GM19397 (cell line): ENCODE results near the gene SFI1.
A peak's percentile ranks its signal among the peaks of the same experiment; 100 is the strongest.
"Not testable (repeated sequence)": the region's sequence is repeated elsewhere in the genome, so short reads cannot be mapped to it uniquely, and the experiment has no call there.

Source experiments
- ATAC-seq: cut with Tn5 transposase; IDR thresholded peaks from one replicate; pipeline ENCODE4 v1.9.1; 2021; ENCODE audit warnings: mild to moderate bottlenecking, moderate library complexity; ENCODE audit not compliant: unreplicated experiment

Gene SFI1, protein sequence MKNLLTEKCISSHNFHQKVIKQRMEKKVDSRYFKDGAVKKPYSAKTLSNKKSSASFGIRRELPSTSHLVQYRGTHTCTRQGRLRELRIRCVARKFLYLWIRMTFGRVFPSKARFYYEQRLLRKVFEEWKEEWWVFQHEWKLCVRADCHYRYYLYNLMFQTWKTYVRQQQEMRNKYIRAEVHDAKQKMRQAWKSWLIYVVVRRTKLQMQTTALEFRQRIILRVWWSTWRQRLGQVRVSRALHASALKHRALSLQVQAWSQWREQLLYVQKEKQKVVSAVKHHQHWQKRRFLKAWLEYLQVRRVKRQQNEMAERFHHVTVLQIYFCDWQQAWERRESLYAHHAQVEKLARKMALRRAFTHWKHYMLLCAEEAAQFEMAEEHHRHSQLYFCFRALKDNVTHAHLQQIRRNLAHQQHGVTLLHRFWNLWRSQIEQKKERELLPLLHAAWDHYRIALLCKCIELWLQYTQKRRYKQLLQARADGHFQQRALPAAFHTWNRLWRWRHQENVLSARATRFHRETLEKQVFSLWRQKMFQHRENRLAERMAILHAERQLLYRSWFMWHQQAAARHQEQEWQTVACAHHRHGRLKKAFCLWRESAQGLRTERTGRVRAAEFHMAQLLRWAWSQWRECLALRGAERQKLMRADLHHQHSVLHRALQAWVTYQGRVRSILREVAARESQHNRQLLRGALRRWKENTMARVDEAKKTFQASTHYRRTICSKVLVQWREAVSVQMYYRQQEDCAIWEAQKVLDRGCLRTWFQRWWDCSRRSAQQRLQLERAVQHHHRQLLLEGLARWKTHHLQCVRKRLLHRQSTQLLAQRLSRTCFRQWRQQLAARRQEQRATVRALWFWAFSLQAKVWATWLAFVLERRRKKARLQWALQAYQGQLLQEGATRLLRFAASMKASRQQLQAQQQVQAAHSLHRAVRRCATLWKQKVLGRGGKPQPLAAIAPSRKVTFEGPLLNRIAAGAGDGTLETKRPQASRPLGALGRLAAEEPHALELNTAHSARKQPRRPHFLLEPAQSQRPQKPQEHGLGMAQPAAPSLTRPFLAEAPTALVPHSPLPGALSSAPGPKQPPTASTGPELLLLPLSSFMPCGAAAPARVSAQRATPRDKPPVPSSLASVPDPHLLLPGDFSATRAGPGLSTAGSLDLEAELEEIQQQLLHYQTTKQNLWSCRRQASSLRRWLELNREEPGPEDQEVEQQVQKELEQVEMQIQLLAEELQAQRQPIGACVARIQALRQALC

DNA sequence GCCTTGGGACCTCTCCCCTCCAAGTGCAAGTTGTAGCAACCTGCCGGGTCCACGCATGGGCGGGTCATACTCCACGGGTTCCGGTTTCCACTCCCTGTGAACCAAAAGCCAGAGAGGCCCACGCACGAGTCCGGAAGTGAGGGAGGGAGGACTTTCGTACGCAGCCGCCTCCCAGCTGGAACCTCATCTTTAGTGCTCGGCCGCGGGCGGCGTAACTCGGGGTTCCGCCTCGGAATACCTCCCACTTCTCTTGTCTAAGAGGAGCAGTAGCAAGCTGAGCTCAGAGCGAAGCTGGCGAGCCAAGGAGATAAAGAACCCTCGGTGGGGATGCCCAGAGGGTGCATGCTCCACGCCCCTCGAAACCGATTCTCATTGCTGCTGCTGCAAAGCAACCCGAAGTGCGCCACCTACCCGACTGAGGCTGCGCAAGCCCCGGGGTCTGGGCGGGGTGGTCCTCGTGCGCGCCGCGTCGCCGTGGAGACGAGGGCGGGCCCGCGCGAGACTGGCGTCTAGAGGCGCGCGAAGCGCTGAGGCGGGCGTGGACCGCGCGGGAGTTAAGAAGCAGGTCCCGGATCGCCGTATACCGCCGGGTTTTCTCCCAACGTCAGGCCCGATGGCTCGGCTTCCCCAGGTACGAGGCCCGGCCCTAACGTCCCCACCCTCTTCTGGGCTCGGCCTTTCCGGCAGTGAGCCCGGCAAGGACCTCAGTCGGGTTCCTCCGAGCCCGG, at the start of gene SFI1:
TSS of gene SFI1 (plus strand) at position 530 of the 728 bp plus-strand sequence. CDS start 11,749 bp downstream, outside the sequence.
- peak; percentile 88 for ATAC-seq

DNA sequence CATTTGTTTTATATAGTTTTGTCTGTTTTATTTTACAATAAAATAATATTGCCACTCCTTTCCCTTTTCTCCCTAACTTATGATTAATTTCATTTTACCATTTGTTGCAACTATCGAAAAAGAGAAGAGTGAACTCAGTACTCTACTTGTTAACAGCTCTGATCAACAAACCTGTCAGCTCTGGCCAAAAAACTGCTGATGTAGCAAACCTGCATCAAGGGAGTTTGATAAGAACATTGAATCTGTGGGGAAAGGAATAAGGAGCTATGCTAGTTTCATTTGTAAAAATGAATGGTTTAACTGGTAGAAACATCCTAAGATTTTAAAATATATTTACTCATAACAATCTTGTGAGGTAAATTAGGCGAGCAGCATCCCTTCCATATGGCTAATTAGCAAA, 49.6 kb upstream of the SFI1 start:
- no peak for ATAC-seq

DNA sequence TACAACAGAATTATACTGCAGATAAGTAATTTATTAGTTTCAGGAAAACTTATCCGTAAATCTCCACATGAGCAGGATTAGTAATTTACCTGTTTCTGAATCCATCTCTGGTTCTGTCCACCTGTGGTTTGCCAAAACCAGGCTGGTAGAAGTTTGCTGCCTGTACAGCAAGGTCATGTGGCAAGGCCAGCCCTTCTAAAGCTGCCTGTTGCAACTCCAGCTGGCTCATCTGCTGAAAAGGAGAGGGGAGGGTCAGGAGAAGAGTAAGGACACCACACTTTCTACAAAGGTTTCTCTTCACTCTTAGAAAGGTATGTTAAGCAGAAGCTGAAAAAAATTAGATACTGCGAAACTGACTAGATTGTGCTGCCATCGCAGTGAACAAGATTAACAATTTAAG, 49.0 kb upstream of the SFI1 start:
- no peak for ATAC-seq

DNA sequence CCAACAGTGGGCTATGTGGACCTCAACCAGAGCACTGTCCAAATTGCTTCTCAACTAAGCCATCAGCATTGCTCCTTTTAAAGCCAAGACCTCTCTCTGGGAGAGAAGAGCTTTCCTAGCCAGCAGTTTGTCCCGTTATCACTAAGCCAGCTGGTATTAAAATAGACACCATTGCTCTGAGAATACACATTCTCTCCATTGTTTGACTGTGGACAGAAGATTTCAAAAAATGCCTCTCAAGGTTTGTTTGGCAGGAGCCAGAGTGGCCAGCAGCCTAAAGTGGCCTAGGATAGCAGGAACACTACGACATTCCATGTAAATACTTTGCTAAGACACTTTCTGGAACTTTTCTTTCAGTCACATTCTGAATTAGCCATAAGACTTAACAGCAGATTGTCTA, 48.0 kb upstream of the SFI1 start:
- ATAC-seq: no peak

DNA sequence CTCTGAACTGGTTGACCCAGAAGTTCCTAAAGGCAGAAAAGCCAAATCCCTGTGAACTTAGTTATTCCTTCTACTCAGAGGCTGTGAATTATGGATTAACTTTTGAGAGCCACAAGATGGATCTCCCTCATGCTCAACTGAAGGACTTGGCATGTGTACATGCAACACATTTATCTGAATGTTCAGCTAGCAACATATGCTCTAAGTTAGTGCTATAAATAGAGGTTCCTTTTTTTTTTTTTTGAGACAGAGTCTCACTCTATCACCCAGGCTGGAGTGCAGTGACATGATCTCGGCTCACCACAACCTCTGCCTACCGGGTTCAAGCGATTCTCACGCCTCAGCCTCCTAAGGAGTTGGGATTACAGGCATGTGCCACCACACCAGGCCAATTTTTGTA, 46.8 kb upstream of the SFI1 start:
- no peak for ATAC-seq

DNA sequence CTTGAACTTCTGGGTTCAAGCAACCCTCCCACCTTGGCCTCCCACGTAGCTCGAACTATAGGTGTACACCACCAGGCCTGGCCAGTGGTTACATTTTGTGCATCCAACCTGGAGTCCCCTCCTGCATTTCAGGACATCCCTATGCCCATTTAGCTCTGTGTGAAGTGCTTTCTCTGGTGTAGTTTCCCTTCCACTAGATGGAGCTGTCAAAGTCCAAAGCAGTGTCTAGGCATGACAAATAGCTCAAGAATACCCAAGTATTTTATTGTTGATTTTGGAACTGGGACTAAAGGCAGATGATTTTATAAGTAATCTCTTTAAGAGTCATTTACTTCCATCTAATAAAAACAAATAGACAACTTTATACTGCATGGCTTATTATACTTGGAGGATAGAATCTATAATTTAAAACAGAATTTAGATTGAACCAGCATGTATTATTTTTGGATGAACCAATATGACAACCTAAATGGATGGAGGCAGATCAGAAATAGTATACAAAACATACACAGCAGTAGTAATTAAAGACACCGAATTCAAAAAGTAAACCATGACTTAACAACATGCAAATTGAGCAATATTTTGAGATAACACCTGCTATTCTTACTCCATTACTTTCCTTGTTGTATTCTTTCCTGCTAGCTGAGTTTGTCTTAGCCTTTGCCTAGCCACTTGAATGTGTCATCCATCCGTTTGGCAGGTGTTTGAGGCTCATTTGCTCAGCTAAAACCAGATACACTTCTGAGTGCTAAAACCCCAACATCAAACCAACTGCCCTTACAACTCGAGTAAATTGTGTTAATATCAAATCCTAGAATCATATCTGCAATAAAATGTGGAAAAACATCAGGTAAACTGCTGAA, 44.4 kb upstream of the SFI1 start:
- ATAC-seq: no peak

DNA sequence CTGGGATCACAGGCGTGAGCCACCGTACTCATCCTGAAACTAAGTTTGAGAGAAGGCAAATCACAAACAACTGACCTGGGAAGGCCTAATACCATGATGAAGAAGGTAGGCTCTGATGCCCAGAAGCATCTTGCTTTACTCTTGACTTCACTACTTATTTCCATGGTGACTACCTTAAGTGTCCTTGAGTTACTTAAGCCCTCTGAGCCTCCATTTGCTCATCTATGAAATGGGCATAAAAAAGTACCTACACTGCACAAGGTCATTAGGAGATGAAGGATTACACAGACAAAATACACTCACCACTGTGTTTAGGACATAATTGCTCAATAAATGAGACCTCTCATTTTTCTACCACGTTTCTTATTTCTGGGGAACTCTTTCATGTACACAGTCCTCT, 34.6 kb upstream of the SFI1 start:
- no peak for ATAC-seq

DNA sequence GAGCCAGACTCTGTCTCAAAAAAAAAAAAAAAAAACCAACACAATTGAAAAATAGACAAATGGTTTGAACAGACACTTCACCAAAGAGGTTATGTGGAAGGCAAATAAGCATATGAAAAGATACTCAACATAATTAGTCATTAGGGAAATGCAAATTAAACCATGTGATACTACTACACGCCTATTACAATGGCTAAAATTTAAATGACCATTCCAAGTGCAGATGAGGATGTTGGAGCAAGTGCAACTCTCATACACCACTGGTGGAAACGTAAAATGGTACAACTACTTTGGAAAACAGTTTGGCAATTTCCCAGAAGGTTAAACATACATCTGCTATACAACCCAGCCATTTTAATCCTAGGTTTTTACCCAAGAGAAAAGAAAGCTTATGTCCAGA, 31.0 kb upstream of the SFI1 start:
- no peak for ATAC-seq

DNA sequence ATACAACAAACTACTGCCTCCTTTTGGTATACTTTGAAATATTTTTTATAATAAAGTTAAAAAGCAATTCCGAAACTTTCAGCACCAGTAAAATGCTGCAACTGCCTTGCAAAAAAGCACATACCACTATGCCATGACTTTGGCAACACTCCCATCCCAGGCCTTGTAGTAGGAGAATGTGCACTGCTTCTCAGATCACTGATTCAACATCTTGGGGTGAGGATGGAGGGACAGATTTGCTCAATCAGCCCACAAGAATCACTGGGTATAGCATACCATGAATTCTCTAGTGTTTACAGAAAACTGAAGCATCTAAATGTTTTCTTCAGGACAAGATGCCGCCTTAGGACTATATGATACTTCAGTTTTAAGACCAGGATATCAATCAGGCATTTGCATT, 21.6 kb upstream of the SFI1 start:
- no peak for ATAC-seq

DNA sequence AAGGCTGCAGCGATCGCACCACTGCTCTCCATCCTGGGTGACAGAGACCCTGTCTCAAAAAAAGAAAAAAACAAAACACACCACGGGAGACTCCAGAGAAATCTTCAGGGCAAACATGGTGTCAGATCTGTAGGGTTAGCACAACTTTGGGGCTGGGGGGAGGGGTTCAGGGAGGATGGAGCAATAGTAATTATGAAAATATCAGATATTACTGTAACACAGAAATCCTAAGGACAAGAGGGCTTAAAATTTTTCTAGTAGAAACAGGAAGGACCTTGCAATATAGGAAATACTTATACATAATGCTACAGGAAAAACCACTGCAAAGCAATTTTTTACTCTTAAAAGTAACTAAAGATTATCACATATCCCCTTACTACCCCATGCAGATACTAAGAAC, 20.5 kb upstream of the SFI1 start:
- ATAC-seq: no peak

DNA sequence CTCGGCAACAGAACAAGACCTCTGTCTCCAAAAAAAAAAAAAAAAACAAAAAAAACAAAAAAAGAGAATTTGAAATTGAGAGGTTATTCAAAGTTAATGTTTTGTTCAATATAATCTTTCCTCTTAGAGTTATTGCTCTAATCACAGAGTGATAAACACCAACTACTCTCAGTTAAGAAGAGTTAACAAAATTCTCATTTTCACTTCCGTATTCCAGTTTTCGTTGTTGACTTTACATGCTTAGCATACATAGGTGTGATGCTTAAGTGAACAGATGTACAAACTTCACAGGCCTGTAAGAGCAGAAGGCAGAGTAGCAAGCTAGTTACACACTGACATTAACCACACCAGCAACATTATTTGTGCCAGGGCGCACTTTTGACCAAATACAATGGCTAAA, 19.0 kb upstream of the SFI1 start:
- ATAC-seq: no peak

DNA sequence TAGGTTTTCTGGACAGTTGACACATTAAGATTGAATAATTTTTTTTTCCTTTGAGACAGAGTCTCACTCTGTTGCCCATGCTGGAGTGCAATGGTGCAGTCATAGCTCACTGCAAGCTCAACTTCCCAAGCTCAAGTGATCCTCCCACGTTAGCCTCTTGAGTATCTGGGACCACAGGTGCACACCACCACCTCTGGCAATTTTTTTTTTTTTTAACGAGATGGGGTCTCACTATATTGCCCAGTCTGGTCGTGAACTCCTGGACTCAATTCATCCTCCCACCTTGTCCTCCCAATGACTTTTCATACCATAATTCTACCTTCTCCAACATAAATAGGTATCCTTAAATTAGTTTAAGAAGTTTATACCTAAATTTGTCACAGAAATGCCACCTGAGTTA, 15.2 kb upstream of the SFI1 start:
- ATAC-seq: no peak

DNA sequence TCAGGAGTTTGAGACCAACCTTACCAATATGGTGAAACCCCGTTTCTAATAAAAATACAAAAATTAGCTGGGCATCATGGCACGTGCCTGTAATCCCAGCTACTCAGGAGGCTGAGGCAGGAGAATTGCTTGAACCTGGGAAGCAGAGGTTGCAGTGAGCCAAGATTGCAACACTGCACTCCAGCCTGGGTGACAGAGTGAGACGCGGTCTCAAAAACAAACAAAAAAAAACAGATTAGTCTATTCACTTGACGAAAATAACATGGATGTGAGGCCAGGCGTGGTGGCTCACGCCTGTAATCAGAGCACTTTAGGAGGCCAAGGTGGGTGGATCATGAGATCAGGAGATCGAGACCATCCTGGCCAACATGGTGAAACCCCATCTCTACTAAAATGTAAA, 13.9 kb upstream of the SFI1 start:
- ATAC-seq: not testable (repeated sequence)

DNA sequence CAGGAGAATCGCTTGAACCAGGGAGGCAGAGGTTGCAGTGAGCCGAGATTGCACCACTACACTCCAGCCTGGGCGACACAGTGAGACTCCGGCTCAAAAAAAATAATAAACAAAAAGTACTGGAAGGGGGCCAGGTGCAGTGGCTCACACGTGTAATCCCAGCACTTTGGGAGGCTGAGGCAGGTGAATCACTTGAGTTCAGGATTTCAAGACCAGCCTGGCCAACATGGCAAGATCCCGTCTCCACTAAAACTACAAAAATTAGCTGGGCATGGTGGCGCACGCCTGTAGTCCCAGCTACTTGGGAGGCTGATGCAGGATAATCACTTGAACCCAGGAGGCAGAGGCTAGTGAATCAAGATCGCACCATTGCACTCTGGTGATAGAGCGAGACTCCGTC, 10.0 kb upstream of the SFI1 start:
- ATAC-seq: not testable (repeated sequence)

DNA sequence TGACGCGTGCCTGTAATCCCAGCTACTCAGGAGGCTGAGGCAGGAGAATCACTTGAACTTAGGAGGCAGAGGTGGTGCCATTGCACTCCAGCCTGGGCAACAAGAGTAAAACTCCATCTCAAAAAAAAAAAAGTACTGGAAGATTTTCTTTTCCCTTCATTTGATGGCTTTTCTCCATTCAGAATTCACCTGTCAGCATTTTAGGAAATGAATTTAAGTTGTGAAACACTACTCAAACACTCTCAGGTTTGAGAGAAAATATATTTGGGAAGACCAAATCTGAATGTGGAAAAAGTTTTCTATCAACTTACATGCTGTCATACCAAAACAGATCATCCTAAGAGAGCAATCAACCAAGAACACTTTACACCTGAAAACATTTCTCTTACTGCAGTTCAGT, 9.4 kb upstream of the SFI1 start:
- no peak for ATAC-seq

DNA sequence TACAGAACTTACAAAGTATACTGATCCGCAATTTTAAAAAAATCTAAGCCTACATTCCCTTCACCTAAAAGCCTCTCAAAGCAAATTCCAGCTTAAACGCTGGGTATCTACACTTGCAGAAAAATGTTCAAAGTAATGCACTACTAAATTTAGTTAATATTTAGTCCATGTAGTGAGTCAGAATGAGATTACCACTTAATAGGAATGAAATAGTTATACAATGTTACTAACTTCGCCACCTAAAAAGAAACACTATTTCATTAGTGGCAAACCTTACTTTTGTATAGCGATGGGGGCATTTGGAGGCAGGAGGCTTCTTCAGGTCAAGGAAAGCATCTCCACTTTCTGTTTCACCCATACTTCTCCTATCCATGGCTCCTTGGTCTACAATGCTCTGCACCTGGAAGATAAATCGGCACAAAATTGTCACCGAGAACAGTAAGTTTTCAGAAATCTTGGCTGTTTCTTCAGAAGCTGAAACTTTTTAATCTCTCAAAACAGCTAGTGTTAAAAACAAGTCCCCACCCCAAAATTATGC, 7.9 kb upstream of the SFI1 start:
- ATAC-seq: no peak

DNA sequence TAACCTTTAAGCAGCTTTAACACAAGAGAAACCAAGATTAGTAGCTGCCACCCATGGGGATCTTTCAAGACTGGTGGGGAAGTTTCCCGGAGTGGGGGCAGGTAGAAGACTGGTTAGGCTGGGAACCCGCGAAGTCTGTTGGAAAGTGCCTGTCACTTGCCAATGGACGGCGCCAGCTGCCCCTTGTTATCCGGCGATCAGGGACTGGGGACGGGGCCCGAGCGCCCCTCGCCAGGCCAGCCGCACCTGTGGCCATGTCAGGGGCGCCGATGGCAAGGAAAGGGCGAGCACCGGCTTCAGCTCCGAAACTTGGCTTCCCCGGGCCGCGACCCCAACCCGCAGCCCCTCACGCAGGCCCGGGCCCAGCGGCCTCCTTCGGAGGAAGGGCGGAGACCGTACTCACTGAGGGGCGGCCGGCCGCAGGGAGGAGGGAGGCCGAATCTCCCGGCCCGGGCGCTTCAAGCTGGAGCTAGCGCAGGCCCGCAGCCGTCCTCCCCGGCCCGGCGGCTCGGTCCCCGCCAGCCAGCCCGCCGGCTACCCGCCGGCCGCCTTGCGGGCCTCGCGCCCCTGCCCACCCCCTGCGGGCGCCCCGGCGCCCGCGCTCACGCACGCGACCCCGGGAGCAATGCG, 7.2 kb upstream of the SFI1 start:
- peak; percentile 25 for ATAC-seq

DNA sequence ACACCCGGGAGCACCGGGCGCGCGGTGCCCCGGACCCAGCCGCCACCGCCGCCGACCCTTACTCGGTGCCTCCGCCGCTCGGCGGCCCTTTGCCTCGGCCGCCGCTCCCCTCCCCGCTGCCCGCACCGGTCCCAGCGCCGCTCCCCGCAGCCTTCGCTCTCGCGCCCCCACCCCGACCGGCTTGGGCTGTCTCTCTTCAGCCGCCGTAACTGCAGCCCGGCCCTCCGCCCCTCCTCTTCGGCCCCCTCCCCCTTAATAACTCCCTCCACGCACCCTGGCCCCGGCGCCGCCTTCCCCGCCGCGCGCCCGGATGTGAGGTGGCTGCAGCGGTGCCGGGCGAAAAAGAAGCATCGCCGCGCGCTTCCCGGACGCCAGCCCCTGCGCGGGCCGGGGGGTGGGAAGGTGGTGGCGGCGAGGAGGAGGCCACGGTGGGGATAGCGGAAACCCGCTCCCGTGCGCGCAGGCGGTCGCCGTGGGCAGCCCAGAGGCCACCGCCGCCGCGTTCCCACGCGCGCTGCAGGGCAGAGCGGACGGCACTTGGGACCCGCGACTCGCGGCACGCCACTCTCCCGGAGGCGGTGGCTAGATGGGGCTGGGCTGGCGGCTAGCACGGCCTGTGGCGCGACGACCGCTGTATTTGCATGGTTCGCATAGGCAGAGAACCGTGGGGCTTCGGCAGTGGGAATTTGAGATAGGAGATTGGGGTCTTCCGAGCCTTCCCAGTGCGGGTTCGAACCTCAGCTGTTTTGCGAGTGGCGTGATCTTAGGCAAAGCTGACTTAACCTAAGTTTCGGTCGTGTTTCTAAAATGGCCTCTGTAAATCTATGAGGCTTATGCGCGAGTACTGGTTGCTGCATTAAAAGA, 6.5 kb upstream of the SFI1 start, which contains the start of gene EIF4ENIF1:
TSS of gene EIF4ENIF1 (minus strand) at position 211 of the 864 bp plus-strand sequence. CDS start 1,124 bp downstream, outside the sequence.
- ATAC-seq: peak; percentile 54
